WTC11 (cell line): ENCODE measurements around the gene GRM4.

Experiments
- ATF2 ChIP-seq: sonication (generic); formaldehyde crosslinking; IDR thresholded peaks from 2 replicates; pipeline ENCODE4 v1.8.1; 2022; ENCODE audit warnings: low read depth, missing genetic modification reagents, borderline replicate concordance
- CTCF ChIP-seq: fragments of 200-600 bp; IDR thresholded peaks from 2 replicates; pipeline ENCODE4 v1.8.0; 2022; ENCODE audit warnings: antibody characterized with exemption
- ESRRA ChIP-seq: sonication (generic); formaldehyde crosslinking; IDR thresholded peaks from 2 replicates; pipeline ENCODE4 v1.8.1; 2022; ENCODE audit warnings: mild to moderate bottlenecking, missing genetic modification reagents, borderline replicate concordance
- FOXP4 ChIP-seq: sonication (generic); formaldehyde crosslinking; IDR thresholded peaks from 2 replicates; pipeline ENCODE4 v1.8.0; 2022; ENCODE audit warnings: mild to moderate bottlenecking, missing genetic modification reagents
- GABPB1 ChIP-seq: sonication (generic); formaldehyde crosslinking; IDR thresholded peaks from 2 replicates; pipeline ENCODE4 v1.8.1; 2023; ENCODE audit warnings: mild to moderate bottlenecking, missing genetic modification reagents
- USF1 ChIP-seq: sonication (generic); formaldehyde crosslinking; IDR thresholded peaks from 2 replicates; pipeline ENCODE4 v1.8.0; 2022; ENCODE audit warnings: mild to moderate bottlenecking, missing genetic modification reagents
- TF ChIP-seq, protein P1 (sequence below): sonication (generic); formaldehyde crosslinking; IDR thresholded peaks from 2 replicates; pipeline ENCODE4 v1.8.1; 2023; ENCODE audit warnings: mild to moderate bottlenecking, missing genetic modification reagents, borderline replicate concordance
- TF ChIP-seq, protein P2 (sequence below): fragments of 250-450 bp; sonication (Bioruptor Pico); IDR thresholded peaks from 2 replicates; pipeline ENCODE4 v2.1.2; 2022; ENCODE audit warnings: mild to moderate bottlenecking, moderate library complexity
- TF ChIP-seq, protein P3 (sequence below): sonication (generic); formaldehyde crosslinking; IDR thresholded peaks from 2 replicates; pipeline ENCODE4 v1.8.0; 2023; ENCODE audit warnings: mild to moderate bottlenecking, missing genetic modification reagents

- TF ChIP-seq, protein P1, sequence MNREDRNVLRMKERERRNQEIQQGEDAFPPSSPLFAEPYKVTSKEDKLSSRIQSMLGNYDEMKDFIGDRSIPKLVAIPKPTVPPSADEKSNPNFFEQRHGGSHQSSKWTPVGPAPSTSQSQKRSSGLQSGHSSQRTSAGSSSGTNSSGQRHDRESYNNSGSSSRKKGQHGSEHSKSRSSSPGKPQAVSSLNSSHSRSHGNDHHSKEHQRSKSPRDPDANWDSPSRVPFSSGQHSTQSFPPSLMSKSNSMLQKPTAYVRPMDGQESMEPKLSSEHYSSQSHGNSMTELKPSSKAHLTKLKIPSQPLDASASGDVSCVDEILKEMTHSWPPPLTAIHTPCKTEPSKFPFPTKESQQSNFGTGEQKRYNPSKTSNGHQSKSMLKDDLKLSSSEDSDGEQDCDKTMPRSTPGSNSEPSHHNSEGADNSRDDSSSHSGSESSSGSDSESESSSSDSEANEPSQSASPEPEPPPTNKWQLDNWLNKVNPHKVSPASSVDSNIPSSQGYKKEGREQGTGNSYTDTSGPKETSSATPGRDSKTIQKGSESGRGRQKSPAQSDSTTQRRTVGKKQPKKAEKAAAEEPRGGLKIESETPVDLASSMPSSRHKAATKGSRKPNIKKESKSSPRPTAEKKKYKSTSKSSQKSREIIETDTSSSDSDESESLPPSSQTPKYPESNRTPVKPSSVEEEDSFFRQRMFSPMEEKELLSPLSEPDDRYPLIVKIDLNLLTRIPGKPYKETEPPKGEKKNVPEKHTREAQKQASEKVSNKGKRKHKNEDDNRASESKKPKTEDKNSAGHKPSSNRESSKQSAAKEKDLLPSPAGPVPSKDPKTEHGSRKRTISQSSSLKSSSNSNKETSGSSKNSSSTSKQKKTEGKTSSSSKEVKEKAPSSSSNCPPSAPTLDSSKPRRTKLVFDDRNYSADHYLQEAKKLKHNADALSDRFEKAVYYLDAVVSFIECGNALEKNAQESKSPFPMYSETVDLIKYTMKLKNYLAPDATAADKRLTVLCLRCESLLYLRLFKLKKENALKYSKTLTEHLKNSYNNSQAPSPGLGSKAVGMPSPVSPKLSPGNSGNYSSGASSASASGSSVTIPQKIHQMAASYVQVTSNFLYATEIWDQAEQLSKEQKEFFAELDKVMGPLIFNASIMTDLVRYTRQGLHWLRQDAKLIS (CRISPR knock-in tag), result no peak
- TF ChIP-seq, protein P2, sequence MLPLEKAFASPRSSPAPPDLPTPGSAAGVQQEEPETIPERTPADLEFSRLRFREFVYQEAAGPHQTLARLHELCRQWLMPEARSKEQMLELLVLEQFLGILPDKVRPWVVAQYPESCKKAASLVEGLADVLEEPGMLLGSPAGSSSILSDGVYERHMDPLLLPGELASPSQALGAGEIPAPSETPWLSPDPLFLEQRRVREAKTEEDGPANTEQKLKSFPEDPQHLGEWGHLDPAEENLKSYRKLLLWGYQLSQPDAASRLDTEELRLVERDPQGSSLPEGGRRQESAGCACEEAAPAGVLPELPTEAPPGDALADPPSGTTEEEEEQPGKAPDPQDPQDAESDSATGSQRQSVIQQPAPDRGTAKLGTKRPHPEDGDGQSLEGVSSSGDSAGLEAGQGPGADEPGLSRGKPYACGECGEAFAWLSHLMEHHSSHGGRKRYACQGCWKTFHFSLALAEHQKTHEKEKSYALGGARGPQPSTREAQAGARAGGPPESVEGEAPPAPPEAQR (CRISPR knock-in tag), result no peak
- TF ChIP-seq, protein P3, sequence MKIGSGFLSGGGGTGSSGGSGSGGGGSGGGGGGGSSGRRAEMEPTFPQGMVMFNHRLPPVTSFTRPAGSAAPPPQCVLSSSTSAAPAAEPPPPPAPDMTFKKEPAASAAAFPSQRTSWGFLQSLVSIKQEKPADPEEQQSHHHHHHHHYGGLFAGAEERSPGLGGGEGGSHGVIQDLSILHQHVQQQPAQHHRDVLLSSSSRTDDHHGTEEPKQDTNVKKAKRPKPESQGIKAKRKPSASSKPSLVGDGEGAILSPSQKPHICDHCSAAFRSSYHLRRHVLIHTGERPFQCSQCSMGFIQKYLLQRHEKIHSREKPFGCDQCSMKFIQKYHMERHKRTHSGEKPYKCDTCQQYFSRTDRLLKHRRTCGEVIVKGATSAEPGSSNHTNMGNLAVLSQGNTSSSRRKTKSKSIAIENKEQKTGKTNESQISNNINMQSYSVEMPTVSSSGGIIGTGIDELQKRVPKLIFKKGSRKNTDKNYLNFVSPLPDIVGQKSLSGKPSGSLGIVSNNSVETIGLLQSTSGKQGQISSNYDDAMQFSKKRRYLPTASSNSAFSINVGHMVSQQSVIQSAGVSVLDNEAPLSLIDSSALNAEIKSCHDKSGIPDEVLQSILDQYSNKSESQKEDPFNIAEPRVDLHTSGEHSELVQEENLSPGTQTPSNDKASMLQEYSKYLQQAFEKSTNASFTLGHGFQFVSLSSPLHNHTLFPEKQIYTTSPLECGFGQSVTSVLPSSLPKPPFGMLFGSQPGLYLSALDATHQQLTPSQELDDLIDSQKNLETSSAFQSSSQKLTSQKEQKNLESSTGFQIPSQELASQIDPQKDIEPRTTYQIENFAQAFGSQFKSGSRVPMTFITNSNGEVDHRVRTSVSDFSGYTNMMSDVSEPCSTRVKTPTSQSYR (CRISPR knock-in tag), result no peak
- no peak for TF ChIP-seq ATF2
- TF ChIP-seq ESRRA, result no peak
- TF ChIP-seq FOXP4 (CRISPR knock-in tag), result no peak
- TF ChIP-seq USF1 (CRISPR knock-in tag), result no peak
- no peak for TF ChIP-seq CTCF
- no peak for TF ChIP-seq GABPB1
Observed at GRCh38 chr6:34025861-34026260, 120.0 kb downstream of the GRM4 start.
